OCI-LY7 (cell line): ENCODE measurements around the gene CTNS.

Source experiments
- EZH2phosphoT487 ChIP-seq: fragments of 200-600 bp; sonication (generic); IDR thresholded peaks from 2 replicates; pipeline ENCODE4 v1.6.1; 2018; ENCODE audit warnings: low read depth, borderline replicate concordance, mild to moderate bottlenecking, mixed run types, antibody characterized with exemption, low read length, moderate library complexity, mixed read lengths
- TF ChIP-seq, protein P1 (sequence below): fragments of 200-600 bp; sonication (generic); conservative IDR thresholded peaks from 2 replicates; pipeline ENCODE4 v1.5.1; 2014; ENCODE audit warnings: mild to moderate bottlenecking, antibody characterized with exemption, low read length, moderate library complexity, mixed read lengths

DNA sequence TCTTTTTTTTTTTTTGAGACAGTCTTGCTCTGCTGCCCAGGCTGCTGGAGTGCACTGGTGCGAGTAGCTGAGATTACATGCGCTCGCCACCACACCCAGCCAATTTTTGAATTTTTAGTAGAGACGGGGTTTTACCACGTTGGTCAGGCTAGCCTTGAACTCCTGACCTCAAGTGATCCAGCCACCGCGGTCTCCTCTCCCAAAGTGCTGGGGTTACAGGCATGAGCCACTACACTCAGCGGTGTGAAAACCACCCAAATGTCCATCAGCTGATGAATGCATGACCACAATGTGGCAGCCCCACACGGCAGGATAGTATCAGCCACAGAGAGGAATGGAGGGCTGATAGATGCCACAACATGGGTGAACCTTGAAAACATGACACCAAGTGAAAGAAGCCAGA is 57.3 kb downstream of the CTNS start:
- TF ChIP-seq, protein P1, sequence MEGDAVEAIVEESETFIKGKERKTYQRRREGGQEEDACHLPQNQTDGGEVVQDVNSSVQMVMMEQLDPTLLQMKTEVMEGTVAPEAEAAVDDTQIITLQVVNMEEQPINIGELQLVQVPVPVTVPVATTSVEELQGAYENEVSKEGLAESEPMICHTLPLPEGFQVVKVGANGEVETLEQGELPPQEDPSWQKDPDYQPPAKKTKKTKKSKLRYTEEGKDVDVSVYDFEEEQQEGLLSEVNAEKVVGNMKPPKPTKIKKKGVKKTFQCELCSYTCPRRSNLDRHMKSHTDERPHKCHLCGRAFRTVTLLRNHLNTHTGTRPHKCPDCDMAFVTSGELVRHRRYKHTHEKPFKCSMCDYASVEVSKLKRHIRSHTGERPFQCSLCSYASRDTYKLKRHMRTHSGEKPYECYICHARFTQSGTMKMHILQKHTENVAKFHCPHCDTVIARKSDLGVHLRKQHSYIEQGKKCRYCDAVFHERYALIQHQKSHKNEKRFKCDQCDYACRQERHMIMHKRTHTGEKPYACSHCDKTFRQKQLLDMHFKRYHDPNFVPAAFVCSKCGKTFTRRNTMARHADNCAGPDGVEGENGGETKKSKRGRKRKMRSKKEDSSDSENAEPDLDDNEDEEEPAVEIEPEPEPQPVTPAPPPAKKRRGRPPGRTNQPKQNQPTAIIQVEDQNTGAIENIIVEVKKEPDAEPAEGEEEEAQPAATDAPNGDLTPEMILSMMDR = no peak
- TF ChIP-seq EZH2phosphoT487 = no peak
